ENCODE data around the gene CEPT1. TPM values are rescaled to one million over a fixed set of nuclear protein-coding genes. Genes with fewer than 3 reads are reported as not detected.

Gene CEPT1
- total RNA-seq, 6 donors from 2014 or later, result 27.2 to 71.7 (median 35.3) TPM

- H3K9me3 ChIP-seq, result no peaks in the 10 kb centered on the region
- H3K27ac ChIP-seq, result no peak overlapping the region
- 65 to 67% methylated on average over 6 of the region's 6 CpGs for whole genome bisulfite sequencing, 2 donors
- TF ChIP-seq POLR2AphosphoS5 (IDR thresholded peaks at IDR 0.05) (no peak), EP300 (IDR thresholded peaks at IDR 0.05) (no peak)
- H3K4me1 ChIP-seq, result peaks cover 18 to 43% (median 40%) of the 10 kb centered on the region in 4 donors
- DNase-seq (no peak), ATAC-seq (ENCODE audit: low FRiP score in 2 of 2) (no peak)
- no peaks in the 10 kb centered on the region for H3K27me3 ChIP-seq
- no peak overlapping the region for H3K4me3 ChIP-seq
- no peaks in the 10 kb centered on the region for H3K36me3 ChIP-seq
Observed at GRCh38 chr1:111225717-111226400, 85.8 kb downstream of the CEPT1 start.

- Histone ChIP-seq H3K27ac (peak within 1 kb of the TSS in 2 of 4 donors; percentile 8 to 19), H3K27me3 (no peaks in the 10 kb centered on the region), H3K4me3 (no peak within 1 kb of the TSS), H3K4me1 (peaks cover 14 to 31% (median 27%) of the 10 kb centered on the region in 4 donors), H3K36me3 (no peaks in the 10 kb centered on the region), H3K9me3 (no peaks in the 10 kb centered on the region)
- WGBS, 2 donors, result 44 to 59% methylated on average over 3 of the region's 3 CpGs
- DNase-seq (peak in 1 of 2 donors; percentile 64), ATAC-seq (ENCODE audit: low FRiP score in 2 of 2) (peak in 1 of 2 donors; percentile 48)
- TF ChIP-seq POLR2A (IDR thresholded peaks at IDR 0.05) (no peak), EP300 (IDR thresholded peaks at IDR 0.05) (peak in 1 of 4 donors; percentile 61)
Observed at GRCh38 chr1:111227434-111227833, 87.4 kb downstream of the CEPT1 start, which contains the start of gene CHI3L2. CHI3L2 (plus strand) TSS chr1:111227713; CDS start chr1:111227730, 17 bp downstream.

- no peak overlapping the region for H3K4me3 ChIP-seq
- H3K27me3 ChIP-seq, result no peaks in the 10 kb centered on the region
- ATAC-seq (ENCODE audit: low FRiP score in 2 of 2), result peak; percentile 77 to 92
- DNase-seq, result no peak
- no peaks in the 10 kb centered on the region for H3K9me3 ChIP-seq
- no peaks in the 10 kb centered on the region for H3K36me3 ChIP-seq
- peaks cover 10 to 24% (median 20%) of the 10 kb centered on the region in 4 donors for H3K4me1 ChIP-seq
- peak overlapping the region in 2 of 4 donors; percentile 8 to 19 for H3K27ac ChIP-seq
- TF ChIP-seq CTCF (IDR thresholded peaks at IDR 0.05) (no peak), POLR2AphosphoS5 (IDR thresholded peaks at IDR 0.05) (no peak), EP300 (IDR thresholded peaks at IDR 0.05) (no peak), POLR2A (IDR thresholded peaks at IDR 0.05) (no peak)
- WGBS, 2 donors, result 70 to 81% methylated on average over 6 of the region's 6 CpGs
Observed at GRCh38 chr1:111227851-111228747, 88.1 kb downstream of the CEPT1 start.

GRCh38 chr1:111228748-111229126 lies 88.7 kb downstream of the CEPT1 start:
- no peak for DNase-seq
- Histone ChIP-seq H3K4me3 (no peak overlapping the region), H3K27ac (peak overlapping the region in 1 of 4 donors; percentile 8), H3K4me1 (peaks cover 10 to 22% (median 19%) of the 10 kb centered on the region in 4 donors), H3K9me3 (no peaks in the 10 kb centered on the region), H3K36me3 (no peaks in the 10 kb centered on the region), H3K27me3 (no peaks in the 10 kb centered on the region)
- ATAC-seq (ENCODE audit: low FRiP score in 2 of 2), result no peak
- 80 to 84% methylated on average over 2 of the region's 2 CpGs for WGBS, 2 donors
- TF ChIP-seq POLR2A (IDR thresholded peaks at IDR 0.05) (no peak), CTCF (IDR thresholded peaks at IDR 0.05) (no peak), EP300 (IDR thresholded peaks at IDR 0.05) (no peak), POLR2AphosphoS5 (IDR thresholded peaks at IDR 0.05) (no peak)

GRCh38 chr1:111232134-111232533 lies 92.1 kb downstream of the CEPT1 start:
- Histone ChIP-seq H3K36me3 (no peaks in the 10 kb centered on the region), H3K27ac (no peak overlapping the region), H3K4me1 (peaks cover 4 to 18% (median 14%) of the 10 kb centered on the region in 4 donors), H3K27me3 (no peaks in the 10 kb centered on the region), H3K4me3 (no peak overlapping the region), H3K9me3 (no peaks in the 10 kb centered on the region)
- WGBS, 2 donors, result 92 to 95% methylated on average over 3 of the region's 3 CpGs
- DNase-seq, result no peak
- ATAC-seq (ENCODE audit: low FRiP score in 2 of 2), result no peak
- TF ChIP-seq POLR2AphosphoS5 (IDR thresholded peaks at IDR 0.05) (no peak), CTCF (IDR thresholded peaks at IDR 0.05) (no peak), EP300 (IDR thresholded peaks at IDR 0.05) (no peak), POLR2A (IDR thresholded peaks at IDR 0.05) (no peak)
